ENCODE results near the gene EEF1AKMT2.

The EEF1AKMT2 gene

GRCh38 chr10:124717911-124718741, 73.6 kb downstream of the EEF1AKMT2 start:
- DNase-seq, result no peak

DNA sequence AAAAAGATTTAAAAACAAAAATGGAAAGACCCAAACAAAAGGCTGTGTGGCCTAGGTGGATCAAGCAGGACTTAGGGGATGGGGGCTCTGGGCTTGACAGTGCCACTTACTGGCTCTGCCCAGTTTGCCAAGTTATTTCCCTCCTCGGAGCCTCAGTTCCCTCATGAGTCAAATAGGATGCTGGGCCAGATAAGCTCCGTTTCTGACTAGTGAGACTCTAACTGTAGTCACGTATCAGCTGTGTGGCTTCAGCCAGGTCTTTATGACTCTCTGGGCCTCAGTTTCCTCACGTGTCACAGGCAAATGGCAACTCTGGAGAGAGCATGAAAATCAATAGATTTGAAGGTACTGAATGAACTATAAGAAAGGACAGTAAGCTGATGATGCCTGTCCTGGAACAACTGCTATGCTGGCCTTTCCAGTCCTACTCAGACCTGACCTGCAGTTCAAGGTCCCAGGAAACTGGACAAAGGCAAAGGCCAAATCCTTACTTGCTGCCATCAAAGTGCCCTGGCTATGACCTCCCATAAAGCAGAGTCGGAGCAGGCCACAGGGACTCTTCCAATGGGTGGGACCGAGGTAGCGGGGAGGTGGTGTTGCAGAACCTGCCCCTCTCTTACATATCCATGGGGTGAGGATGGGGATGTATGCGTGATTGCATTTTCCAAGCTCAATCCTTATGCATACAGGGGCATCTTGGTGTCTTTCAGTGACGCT, 74.5 kb downstream of the EEF1AKMT2 start:
- no peak for DNase-seq

DNA sequence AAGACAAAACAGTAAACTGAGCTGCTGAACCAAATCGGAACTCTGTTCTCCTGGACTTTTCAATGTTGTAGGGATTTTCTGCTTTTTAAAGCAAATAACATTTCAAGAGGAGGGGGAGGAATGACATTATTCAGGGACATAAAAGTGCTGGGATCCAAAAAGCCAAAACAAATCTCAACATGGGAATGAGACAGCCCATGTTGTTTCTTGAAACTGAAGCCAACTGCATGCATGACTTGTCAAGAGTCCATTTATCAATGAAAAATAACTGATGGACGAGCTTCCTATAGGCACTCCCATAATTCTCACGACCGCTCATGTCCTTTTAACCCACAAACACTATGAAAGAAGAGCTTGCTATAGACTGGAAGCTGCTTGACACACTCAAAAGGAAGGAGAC, 75.3 kb downstream of the EEF1AKMT2 start:
- no peak for DNase-seq

DNA sequence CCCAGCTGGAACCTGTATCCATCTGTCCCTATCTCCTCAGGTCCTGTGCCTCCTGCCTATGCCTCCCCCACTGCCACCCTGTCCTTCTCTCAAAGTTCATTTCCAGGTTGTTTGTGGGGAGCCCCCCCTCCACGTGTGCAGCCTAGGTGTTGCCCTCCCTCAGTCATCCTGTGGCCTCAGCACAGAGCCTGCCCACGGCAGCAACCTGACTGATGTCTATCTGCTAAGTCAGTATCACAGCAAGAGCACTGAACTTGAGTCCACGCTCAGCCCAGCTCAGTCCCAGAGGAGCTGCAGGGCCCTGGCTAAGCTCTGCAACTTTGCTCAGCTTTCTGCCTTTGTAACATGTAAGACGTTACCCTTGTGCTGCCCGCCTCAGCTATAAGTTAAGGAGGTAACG, 76.2 kb downstream of the EEF1AKMT2 start:
- no peak for DNase-seq

DNA sequence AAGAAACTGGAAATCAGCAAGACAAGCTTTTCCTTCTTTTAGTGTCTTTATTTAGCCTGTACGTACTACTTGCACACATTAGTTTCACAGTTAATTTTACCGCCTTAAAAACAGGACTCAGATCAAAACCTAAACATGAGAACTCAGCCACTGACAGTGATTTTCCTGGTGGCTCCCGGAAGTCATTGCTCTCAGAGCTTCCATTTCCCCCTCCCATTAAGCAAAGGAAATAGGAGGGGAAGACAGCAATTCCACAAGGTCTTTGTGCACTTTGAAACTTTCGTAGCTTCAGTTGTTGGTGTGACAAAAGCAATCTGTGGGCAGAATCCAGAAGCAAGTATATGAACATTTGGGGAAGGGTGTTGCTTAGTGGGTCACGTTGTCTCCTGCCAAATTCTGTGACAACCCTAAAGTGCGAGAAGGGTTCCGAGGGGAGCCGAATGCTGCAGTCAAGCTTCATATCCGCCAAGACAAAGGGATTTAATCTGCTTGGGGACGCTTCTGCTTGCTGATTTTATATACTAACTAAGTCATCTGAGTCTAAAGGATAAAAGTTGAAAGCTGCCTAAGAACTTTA, 77.9 kb downstream of the EEF1AKMT2 start:
- no peak for DNase-seq

DNA sequence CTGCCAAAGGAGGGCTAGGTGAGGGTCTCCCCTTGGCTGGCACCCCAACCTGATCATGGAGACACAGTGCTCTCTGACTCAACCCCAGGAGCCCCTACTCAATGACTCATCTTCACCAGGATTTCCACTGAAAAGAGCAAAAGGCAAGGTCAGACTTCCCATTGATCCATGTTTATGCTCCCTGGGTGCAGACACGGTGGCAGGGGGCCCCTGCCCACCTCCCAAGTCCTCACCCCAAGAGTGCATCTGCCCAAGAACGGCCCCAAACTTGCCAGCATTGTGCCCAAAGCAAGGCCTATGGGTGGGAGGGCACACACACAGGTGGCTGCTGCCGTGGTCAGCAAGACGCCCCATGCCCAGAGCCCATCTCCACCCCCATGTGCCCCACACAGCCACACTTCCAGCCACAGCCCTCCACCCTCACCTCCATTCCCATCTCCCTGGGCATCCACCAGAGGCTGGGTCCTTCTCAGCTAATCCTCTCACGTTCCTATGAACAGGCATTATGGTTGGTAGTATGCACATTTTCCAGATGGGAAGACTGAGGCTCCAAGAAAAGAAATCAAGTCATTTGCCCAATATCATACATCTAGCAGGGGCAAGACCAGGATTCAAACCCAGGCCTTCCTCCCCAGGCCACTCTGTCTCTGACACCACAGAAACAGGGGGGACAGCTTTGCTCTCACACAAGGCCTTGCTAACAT, 78.8 kb downstream of the EEF1AKMT2 start:
- no peak for DNase-seq

- no peak for DNase-seq
Measured at GRCh38 chr10:124711145-124711544, 80.5 kb downstream of the EEF1AKMT2 start.

- no peak for DNase-seq
Measured at GRCh38 chr10:124710266-124710881, 81.3 kb downstream of the EEF1AKMT2 start.

- DNase-seq, result no peak
Measured at GRCh38 chr10:124709861-124710260, 81.8 kb downstream of the EEF1AKMT2 start.

DNA sequence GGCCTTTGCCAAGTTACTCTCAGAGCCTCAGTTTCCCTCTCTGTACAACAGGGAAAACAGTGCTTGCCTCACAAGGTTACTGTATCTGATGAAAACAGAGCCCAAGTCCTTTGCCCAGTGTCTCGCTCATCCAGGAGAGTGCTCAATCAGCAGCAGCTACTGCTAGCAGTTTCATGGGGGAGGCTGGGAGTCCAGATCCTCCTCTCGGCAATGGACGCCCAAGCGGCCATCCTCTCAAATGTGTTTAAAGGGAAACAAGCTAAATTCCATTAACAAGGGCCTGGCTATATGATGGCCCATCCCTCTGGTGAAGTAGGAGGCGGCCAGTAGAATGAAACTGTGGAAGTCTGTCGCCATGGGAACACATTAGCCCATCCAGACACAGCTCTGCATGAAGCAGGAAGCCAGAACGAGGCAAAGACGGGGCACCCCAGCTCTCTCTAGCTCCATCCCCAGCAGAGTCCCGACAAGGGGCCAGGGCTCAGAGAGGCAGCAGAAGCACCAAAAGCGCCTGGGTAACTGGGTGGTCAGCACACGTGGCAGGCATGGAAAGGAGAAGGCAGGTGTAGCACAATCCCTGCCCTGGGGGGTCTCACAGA, 82.7 kb downstream of the EEF1AKMT2 start:
- DNase-seq, result no peak

GRCh38 chr10:124708246-124708779, 83.4 kb downstream of the EEF1AKMT2 start:
- no peak for DNase-seq
